GM12875 (cell line): ENCODE results near the gene AMBRA1.

Source experiments
- H3K4me3 ChIP-seq: one replicate; pipeline ENCODE4 v1.5.1; 2011; ENCODE audit warnings: low read depth, low read length, control low read depth
- CTCF ChIP-seq: IDR thresholded peaks from 2 replicates; pipeline ENCODE4 v1.5.1; 2011; ENCODE audit warnings: low read depth, mild to moderate bottlenecking, control low read depth, inconsistent platforms, low read length, moderate library complexity, borderline replicate concordance; ENCODE audit not compliant: insufficient read depth

The AMBRA1 gene

GRCh38 chr11:46475926-46476545 is 117.8 kb downstream of the AMBRA1 start:
- TF ChIP-seq CTCF = no peak
- no peak overlapping the region for H3K4me3 ChIP-seq

DNA sequence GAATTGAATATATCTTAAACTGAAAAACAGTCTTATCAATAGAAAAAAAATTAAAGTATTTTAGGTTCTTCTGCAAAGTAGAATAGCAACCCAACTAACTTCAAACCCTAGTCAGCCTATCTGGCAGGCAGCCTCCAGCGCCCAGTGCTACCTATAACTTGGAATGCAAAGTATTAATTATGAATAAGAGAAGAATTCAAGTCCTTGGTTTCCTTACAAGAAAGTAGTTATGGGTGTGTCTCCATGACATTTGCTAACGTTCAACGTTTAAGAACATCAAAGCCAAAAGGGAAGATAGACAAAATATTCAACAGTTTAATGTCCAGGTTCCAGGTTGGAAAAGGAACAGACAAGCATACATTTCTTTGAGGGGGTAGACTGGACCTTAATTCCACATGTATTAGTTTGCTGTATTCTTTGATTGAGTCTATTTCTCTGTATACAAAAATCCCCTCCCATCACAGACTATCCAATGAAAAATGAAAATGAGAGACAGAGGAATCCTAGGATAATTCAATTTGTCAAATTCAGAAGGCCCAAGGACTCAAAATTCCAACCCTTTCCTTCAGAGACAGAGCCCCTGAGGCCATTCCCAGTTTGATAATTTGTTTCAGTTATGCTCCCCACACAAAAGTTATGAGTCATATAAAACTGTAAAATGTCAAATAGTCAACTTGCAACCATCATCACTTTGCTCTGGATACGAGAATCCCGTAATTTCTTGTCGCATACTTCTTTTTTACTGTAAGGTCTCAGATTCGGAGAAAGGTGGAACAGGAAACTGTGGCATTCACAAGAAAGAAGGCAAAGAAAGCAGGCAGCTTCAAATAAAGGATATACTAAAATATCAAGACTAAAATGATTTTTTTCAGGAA is 118.5 kb downstream of the AMBRA1 start:
- TF ChIP-seq CTCF = no peak
- no peak overlapping the region for H3K4me3 ChIP-seq

DNA sequence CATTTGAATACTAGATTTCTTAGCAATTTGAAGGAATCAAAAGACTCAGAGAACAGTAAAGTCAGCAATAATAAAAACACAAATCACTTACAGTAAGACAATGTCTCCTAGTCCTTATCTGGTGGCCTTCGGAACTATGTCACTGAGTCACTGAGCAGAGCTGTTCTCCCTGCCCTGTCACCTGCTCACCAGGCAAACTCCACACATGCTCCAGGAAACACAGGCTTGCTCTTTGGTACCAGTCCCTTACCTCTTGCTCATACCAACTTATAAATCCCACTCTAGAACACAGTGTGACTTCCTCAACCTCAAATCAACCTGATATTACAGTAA is 121.2 kb downstream of the AMBRA1 start:
- H3K4me3 ChIP-seq = no peak overlapping the region
- TF ChIP-seq CTCF = no peak

- H3K4me3 ChIP-seq = no peak overlapping the region
- no peak for TF ChIP-seq CTCF
Observed at GRCh38 chr11:46471943-46472661, 121.7 kb downstream of the AMBRA1 start.

GRCh38 chr11:46469926-46470325 is 123.9 kb downstream of the AMBRA1 start:
- TF ChIP-seq CTCF = no peak
- no peak overlapping the region for H3K4me3 ChIP-seq

DNA sequence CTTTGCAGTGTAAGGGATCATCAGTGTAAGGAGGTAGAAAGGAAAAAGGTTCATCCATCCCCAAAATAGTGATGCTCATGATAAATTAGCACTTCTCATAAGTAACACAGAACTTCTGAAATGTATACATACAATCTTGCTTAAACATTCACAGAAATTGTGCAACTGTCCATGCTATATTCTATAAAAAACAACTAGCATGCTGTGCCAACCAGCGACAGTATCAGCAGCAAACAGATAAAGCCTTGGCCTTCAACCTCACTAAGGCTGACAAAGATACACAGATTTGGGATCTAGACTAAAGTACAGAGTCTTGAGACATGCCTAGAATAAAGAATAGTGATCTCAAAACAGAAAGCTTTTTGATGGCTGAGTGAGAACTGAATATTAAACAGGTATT is 128.1 kb downstream of the AMBRA1 start:
- no peak overlapping the region for H3K4me3 ChIP-seq
- no peak for TF ChIP-seq CTCF
